HepG2 (cell line): ENCODE data around the gene LSM2. TPM values are rescaled to one million over a fixed set of nuclear protein-coding genes. Genes with fewer than 3 reads are reported as not detected.

Experiments
- ATF7 ChIP-seq, 2 experiments: fragments of 450-650 bp in 1 of 2; sonication (generic) in 1 of 2; formaldehyde crosslinking in 1 of 2; IDR thresholded peaks; 2 replicates each; pipeline versions ENCODE4 v1.4.0 to v1.6.1; 2016 to 2020; ENCODE audit warnings: antibody characterized with exemption in 1 of 2, mild to moderate bottlenecking in 1 of 2, missing genetic modification reagents in 1 of 2
- CENPT ChIP-seq: sonication (generic); formaldehyde crosslinking; IDR thresholded peaks from 2 replicates; pipeline ENCODE4 v1.8.0; 2022; ENCODE audit warnings: low read depth, mild to moderate bottlenecking, moderate library complexity, missing genetic modification reagents
- GTF3A ChIP-seq: sonication (generic); formaldehyde crosslinking; conservative IDR thresholded peaks from 2 replicates; pipeline ENCODE4 v1.4.0; 2020; ENCODE audit warnings: mild to moderate bottlenecking, missing genetic modification reagents
- JDP2 ChIP-seq: sonication (generic); formaldehyde crosslinking; IDR thresholded peaks from 2 replicates; pipeline ENCODE4 v1.8.1; 2022; ENCODE audit warnings: missing genetic modification reagents, borderline replicate concordance
- KDM5B ChIP-seq: sonication (generic); formaldehyde crosslinking; IDR thresholded peaks from 2 replicates; pipeline ENCODE4 v1.4.0; 2020; ENCODE audit warnings: missing genetic modification reagents, mild to moderate bottlenecking, borderline replicate concordance
- MZF1 ChIP-seq: sonication (generic); formaldehyde crosslinking; IDR thresholded peaks from 2 replicates; pipeline ENCODE4 v1.8.1; 2023; ENCODE audit warnings: mild to moderate bottlenecking, missing genetic modification reagents, borderline replicate concordance
- NCOA5 ChIP-seq: sonication (generic); formaldehyde crosslinking; IDR thresholded peaks from 2 replicates; pipeline ENCODE4 v1.4.0; 2020; ENCODE audit warnings: missing genetic modification reagents
- NFIB ChIP-seq: sonication (generic); formaldehyde crosslinking; IDR thresholded peaks from 2 replicates; pipeline ENCODE4 v1.9.0; 2021; ENCODE audit warnings: missing genetic modification reagents, mild to moderate bottlenecking, borderline replicate concordance
- SIN3A ChIP-seq: IDR thresholded peaks from 2 replicates; pipeline ENCODE4 v1.6.1; 2011; ENCODE audit warnings: low read depth, mild to moderate bottlenecking, control low read depth, low read length, borderline replicate concordance
- SRF ChIP-seq: IDR thresholded peaks from 2 replicates; pipeline ENCODE4 v1.6.1; 2011; ENCODE audit warnings: mild to moderate bottlenecking, low read depth, low read length, moderate library complexity
- ZFP1 ChIP-seq: IDR thresholded peaks from 2 replicates; pipeline ENCODE4 v1.6.1; 2016
- ZNF274 ChIP-seq: sonication (generic); formaldehyde crosslinking; IDR thresholded peaks from 2 replicates; pipeline ENCODE4 v1.5.1; 2020; ENCODE audit warnings: mild to moderate bottlenecking, missing genetic modification reagents
- ZSCAN12 ChIP-seq: sonication (generic); formaldehyde crosslinking; IDR thresholded peaks from 2 replicates; pipeline ENCODE4 v1.9.0; 2021; ENCODE audit warnings: mild to moderate bottlenecking, missing genetic modification reagents
- polyA plus RNA-seq, 8 experiments: library from polyadenylated mRNA; depleted of rRNA in 3 of 8; stranded (reverse) in 7 of 8; unstranded in 1 of 8; fragments of >200 nt; fragmentation: Illumina TruSeq in 4 of 8; extraction: Trizol in 4 of 8; gene quantifications; 2 replicates each; pipeline versions ENCODE4 v1.2.1 to v1.2.3, GENCODE V29; 2011 to 2016; ENCODE audit warnings: low read depth in 4 of 8, missing spikeins in 1 of 8, mixed read lengths in 1 of 8; ENCODE audit not compliant: insufficient read depth in 1 of 8
- total RNA-seq, 5 experiments: library from RNA; depleted of rRNA; stranded (reverse); fragments of >200 nt; fragmentation: Illumina TruSeq; extraction: Trizol; gene quantifications; 2 replicates each; pipeline ENCODE4 v1.2.3, GENCODE V29; 2016; ENCODE audit warnings: low read depth in 1 of 5
- TF ChIP-seq, protein P1 (sequence below): sonication (generic); formaldehyde crosslinking; conservative IDR thresholded peaks from 2 replicates; pipeline ENCODE4 v1.8.0; 2022; ENCODE audit warnings: mild to moderate bottlenecking, moderate library complexity, missing genetic modification reagents
- TF ChIP-seq, protein P2 (sequence below): IDR thresholded peaks from 2 replicates; pipeline ENCODE4 v1.6.1; 2016; ENCODE audit warnings: mild to moderate bottlenecking, missing biosample characterization, missing genetic modification reagents
- TF ChIP-seq, protein P3 (sequence below): sonication (generic); formaldehyde crosslinking; IDR thresholded peaks from 2 replicates; pipeline ENCODE4 v1.4.0; 2020; ENCODE audit warnings: missing genetic modification reagents, borderline replicate concordance
- TF ChIP-seq, protein P4 (sequence below): sonication (generic); formaldehyde crosslinking; IDR thresholded peaks from 2 replicates; pipeline ENCODE4 v1.4.0; 2020; ENCODE audit warnings: missing genetic modification reagents
- TF ChIP-seq, protein P5 (sequence below): IDR thresholded peaks from 2 replicates; pipeline ENCODE4 v1.6.1; 2016; ENCODE audit warnings: missing genetic modification reagents, missing compliant biosample characterization

The LSM2 gene
- total and polyA plus RNA-seq, 2 of the 13 experiments (the other 11 are each of a cell fraction or from before 2014, with no cell fraction given) = 69.4 to 90.5 TPM

DNA sequence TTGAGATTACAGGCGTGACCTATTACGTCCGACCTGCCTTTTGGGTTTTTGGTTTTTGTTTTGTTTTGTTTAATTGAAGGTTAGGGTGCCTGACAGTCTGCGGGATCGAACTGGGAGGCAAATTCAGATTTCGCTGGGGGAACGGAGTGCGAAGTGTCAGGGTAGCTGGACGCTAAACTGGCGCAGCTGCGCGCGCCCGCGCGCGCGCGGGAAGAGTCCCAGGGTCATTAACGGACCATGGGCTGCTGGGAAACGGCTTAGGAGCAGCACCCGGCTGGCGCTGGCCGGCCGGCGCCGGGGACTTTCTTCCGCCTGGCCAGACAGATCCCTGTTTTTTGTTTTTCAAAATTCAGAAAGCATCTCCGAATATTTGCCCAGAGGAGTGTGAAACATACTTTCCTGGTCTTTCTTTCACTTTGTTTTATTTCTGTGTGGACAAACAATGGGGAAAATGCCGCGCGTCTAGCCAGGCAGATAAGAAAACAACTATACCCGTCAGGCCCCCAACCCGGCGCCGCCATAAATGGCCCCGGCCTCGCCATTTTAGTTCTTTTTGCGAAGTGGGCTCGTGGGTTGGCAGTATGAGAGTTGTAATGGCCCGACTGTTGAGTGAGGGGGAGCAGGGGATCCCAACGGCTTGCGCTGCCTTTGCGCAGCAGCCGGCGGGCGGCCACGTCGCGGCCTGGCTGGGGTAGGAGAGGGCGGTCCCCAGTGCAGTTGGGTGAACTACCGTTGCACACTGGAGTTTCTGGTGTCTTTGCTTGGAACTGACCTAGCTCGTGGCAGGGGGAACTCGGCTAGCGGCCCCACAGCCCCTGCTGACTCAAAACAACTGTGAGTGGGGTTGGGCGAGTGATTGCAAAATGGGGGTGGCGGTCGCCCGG, 27.8 kb upstream of the LSM2 start (continued):
- TF ChIP-seq, protein P1, sequence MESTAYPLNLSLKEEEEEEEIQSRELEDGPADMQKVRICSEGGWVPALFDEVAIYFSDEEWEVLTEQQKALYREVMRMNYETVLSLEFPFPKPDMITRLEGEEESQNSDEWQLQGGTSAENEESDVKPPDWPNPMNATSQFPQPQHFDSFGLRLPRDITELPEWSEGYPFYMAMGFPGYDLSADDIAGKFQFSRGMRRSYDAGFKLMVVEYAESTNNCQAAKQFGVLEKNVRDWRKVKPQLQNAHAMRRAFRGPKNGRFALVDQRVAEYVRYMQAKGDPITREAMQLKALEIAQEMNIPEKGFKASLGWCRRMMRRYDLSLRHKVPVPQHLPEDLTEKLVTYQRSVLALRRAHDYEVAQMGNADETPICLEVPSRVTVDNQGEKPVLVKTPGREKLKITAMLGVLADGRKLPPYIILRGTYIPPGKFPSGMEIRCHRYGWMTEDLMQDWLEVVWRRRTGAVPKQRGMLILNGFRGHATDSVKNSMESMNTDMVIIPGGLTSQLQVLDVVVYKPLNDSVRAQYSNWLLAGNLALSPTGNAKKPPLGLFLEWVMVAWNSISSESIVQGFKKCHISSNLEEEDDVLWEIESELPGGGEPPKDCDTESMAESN (CRISPR knock-in tag) = peak; percentile 71
- TF ChIP-seq GTF3A (0 out of 2 replicates have a peak, but pooled peaks have one; percentile 71), SIN3A (peak; percentile 79; the same call in 1 of the 2 replicates), ZFP1 (no peak), NCOA5 (0 out of 2 replicates have a peak, but pooled peaks have one; percentile 30), CENPT (CRISPR knock-in tag) (no peak), ZSCAN12 (peak; percentile 92), ATF7 (IDR thresholded peaks at IDR 0.05) (no peak), ATF7 (CRISPR knock-in tag; IDR thresholded peaks at IDR 0.05) (peak; percentile 37), MZF1 (CRISPR knock-in tag) (0 out of 2 replicates have a peak, but pooled peaks have one; percentile 62), NFIB (CRISPR knock-in tag) (no peak), JDP2 (CRISPR knock-in tag) (no peak), SRF (0 out of 2 replicates have a peak, but pooled peaks have one; percentile 53), ZNF274 (CRISPR knock-in tag) (peak; percentile 79), KDM5B (CRISPR knock-in tag) (peak; percentile 79; the same call in 1 of the 2 replicates)
- TF ChIP-seq, protein P2, sequence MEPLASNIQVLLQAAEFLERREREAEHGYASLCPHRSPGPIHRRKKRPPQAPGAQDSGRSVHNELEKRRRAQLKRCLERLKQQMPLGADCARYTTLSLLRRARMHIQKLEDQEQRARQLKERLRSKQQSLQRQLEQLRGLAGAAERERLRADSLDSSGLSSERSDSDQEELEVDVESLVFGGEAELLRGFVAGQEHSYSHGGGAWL = peak; percentile 70; the same call in 1 of the 2 replicates
- TF ChIP-seq, protein P3, sequence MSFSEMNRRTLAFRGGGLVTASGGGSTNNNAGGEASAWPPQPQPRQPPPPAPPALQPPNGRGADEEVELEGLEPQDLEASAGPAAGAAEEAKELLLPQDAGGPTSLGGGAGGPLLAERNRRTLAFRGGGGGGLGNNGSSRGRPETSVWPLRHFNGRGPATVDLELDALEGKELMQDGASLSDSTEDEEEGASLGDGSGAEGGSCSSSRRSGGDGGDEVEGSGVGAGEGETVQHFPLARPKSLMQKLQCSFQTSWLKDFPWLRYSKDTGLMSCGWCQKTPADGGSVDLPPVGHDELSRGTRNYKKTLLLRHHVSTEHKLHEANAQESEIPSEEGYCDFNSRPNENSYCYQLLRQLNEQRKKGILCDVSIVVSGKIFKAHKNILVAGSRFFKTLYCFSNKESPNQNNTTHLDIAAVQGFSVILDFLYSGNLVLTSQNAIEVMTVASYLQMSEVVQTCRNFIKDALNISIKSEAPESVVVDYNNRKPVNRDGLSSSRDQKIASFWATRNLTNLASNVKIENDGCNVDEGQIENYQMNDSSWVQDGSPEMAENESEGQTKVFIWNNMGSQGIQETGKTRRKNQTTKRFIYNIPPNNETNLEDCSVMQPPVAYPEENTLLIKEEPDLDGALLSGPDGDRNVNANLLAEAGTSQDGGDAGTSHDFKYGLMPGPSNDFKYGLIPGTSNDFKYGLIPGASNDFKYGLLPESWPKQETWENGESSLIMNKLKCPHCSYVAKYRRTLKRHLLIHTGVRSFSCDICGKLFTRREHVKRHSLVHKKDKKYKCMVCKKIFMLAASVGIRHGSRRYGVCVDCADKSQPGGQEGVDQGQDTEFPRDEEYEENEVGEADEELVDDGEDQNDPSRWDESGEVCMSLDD = peak; percentile 82; the same call in 1 of the 2 replicates
- TF ChIP-seq, protein P4, sequence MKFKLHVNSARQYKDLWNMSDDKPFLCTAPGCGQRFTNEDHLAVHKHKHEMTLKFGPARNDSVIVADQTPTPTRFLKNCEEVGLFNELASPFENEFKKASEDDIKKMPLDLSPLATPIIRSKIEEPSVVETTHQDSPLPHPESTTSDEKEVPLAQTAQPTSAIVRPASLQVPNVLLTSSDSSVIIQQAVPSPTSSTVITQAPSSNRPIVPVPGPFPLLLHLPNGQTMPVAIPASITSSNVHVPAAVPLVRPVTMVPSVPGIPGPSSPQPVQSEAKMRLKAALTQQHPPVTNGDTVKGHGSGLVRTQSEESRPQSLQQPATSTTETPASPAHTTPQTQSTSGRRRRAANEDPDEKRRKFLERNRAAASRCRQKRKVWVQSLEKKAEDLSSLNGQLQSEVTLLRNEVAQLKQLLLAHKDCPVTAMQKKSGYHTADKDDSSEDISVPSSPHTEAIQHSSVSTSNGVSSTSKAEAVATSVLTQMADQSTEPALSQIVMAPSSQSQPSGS (CRISPR knock-in tag) = peak; percentile 70
- TF ChIP-seq, protein P5, sequence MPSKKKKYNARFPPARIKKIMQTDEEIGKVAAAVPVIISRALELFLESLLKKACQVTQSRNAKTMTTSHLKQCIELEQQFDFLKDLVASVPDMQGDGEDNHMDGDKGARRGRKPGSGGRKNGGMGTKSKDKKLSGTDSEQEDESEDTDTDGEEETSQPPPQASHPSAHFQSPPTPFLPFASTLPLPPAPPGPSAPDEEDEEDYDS (CRISPR knock-in tag) = peak; percentile 100
